ENCODE results near the gene FLT1.

Gene FLT1

DNA sequence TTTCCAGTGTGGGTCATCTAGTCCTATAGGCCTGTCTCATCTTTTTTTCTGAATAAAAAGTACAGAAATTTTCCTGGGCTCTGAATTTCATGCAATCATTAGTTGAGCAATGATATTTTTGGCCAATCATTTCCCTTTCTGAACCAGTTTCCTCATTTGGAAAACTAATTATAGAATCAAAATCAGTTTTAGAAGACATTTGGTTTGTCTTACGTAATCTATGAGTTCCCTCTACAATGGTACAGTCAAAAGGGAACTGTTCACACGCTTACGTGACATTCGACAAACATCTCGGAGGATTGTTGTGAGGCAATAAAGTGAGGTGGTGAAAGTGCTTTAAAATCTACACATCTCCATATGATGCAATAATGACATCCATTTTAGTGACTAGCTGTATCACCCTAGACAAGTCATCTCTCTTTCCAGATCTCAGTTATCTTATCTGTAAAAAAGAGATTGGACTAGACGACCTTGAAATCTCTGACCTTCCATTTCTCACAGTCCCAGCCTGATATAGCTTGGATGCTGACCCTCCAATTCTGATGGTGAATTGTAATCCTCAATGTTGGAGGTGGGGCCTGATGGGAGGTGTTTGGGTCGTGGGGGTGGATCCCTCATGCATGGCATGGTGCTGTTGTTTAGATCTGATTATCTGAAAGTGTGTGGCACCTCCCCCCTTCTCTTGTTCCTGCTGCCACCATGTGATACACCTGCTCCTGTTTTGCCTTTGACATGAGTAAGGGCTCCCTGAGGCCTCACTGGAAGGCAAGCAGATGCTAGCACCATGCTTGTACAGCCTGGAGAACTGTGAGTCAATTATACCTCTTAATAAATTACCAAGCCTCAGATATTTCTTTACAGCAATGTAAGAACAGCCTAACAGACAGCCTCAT lies 26.7 kb downstream of the FLT1 start:
- Histone ChIP-seq H3K4me1 (ENCODE audit: insufficient read depth, low read length) (0 out of 2 replicates have a peak, but pooled peaks cover 2% of the 10 kb centered on the region), H3K36me3 (ENCODE audit: insufficient read depth, low read length) (no peaks in the 10 kb centered on the region), H3K27me3 (ENCODE audit: insufficient read depth, low read length, poor library complexity) (no peaks in the 10 kb centered on the region), H2AFZ (ENCODE audit: low read depth, low read length) (no peak overlapping the region), H3K4me3 (ENCODE audit: low read depth in 1 of 2, low read length in 2 of 2) (no peak overlapping the region), H3K9ac (ENCODE audit: low read depth, low read length) (no peak overlapping the region), H3K9me3 (ENCODE audit: insufficient read depth, low read length, severe bottlenecking) (no peaks in the 10 kb centered on the region), H3K79me2 (ENCODE audit: insufficient read depth, low read length) (no peaks in the 10 kb centered on the region), H3K27ac (ENCODE audit: low read length) (no peak overlapping the region), H3K4me2 (ENCODE audit: insufficient read depth, low read length) (no peak overlapping the region), H4K20me1 (ENCODE audit: insufficient read depth, low read length) (no peaks in the 10 kb centered on the region)
- TF ChIP-seq EZH2 (IDR thresholded peaks at IDR 0.05; ENCODE audit: borderline replicate concordance, low read depth, low read length, severe bottlenecking) (no peak), CTCF (IDR thresholded peaks at IDR 0.05; ENCODE audit: borderline replicate concordance, extremely low read depth, low read length, poor library complexity, severe bottlenecking) (no peak)
- DNase-seq (no peak), ATAC-seq (ENCODE audit: insufficient read depth, low read depth) (no peak)

DNA sequence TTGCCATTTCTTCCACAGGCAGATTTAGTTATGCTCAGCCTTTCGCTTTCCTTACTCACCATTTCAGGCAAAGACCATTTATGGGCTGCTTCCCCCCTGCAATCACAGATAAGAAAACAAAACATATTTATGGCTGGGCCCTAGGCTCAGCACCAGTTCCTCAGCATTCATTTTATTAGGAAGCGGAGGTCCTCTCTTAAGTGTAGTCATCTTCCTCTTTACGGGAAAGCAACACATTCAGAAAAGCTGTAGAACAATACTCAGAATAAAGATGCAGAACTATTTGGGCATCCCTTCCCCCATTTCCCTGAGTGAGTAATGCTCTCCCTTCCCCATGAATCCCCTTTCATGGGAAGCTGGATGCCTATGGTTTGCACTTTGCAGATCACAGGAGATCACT lies 27.9 kb downstream of the FLT1 start:
- no peak for DNase-seq
- H3K27ac ChIP-seq (ENCODE audit: low read length), result no peak overlapping the region

DNA sequence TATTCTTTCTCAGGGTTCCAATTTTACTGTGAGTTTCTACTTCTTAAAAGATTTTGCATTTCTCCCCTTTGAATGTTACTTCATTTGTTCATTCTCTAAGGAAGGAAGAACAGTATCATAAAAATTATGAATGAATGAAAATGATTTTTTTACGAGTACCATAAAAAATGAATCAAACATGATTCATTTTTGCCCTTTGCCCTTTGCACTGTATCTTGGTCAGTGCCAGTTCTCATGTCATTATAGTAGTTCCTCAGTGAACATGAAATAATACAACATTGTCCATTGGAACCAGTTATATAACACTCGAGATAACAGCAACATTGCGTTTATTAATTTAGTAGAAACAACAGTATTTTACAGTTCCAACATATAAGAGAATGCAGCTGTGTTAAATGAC lies 28.8 kb downstream of the FLT1 start:
- H3K9me3 ChIP-seq (ENCODE audit: insufficient read depth, low read length, severe bottlenecking), result no peaks in the 10 kb centered on the region
- H3K4me2 ChIP-seq (ENCODE audit: insufficient read depth, low read length), result no peak overlapping the region
- H3K27me3 ChIP-seq (ENCODE audit: insufficient read depth, low read length, poor library complexity), result no peaks in the 10 kb centered on the region
- no peaks in the 10 kb centered on the region for H3K36me3 ChIP-seq (ENCODE audit: insufficient read depth, low read length)
- ATAC-seq (ENCODE audit: insufficient read depth, low read depth), result no peak
- 0 out of 2 replicates have a peak, but pooled peaks cover 2% of the 10 kb centered on the region for H3K4me1 ChIP-seq (ENCODE audit: insufficient read depth, low read length)
- no peaks in the 10 kb centered on the region for H4K20me1 ChIP-seq (ENCODE audit: insufficient read depth, low read length)
- H3K27ac ChIP-seq (ENCODE audit: low read length), result no peak overlapping the region
- no peak for DNase-seq
- no peak for TF ChIP-seq EZH2 (IDR thresholded peaks at IDR 0.05; ENCODE audit: borderline replicate concordance, low read depth, low read length, severe bottlenecking)
- TF ChIP-seq CTCF (IDR thresholded peaks at IDR 0.05; ENCODE audit: borderline replicate concordance, extremely low read depth, low read length, poor library complexity, severe bottlenecking), result no peak
- no peak overlapping the region for H2AFZ ChIP-seq (ENCODE audit: low read depth, low read length)
- no peak overlapping the region for H3K9ac ChIP-seq (ENCODE audit: low read depth, low read length)
- H3K4me3 ChIP-seq (ENCODE audit: low read depth in 1 of 2, low read length in 2 of 2), result no peak overlapping the region
- no peaks in the 10 kb centered on the region for H3K79me2 ChIP-seq (ENCODE audit: insufficient read depth, low read length)

More for the DNA sequence above, 27.9 kb downstream of the FLT1 start:
- H4K20me1 ChIP-seq (ENCODE audit: insufficient read depth, low read length), result no peaks in the 10 kb centered on the region
- ATAC-seq (ENCODE audit: insufficient read depth, low read depth), result no peak
- H3K4me1 ChIP-seq (ENCODE audit: insufficient read depth, low read length), result 0 out of 2 replicates have a peak, but pooled peaks cover 2% of the 10 kb centered on the region
- H3K79me2 ChIP-seq (ENCODE audit: insufficient read depth, low read length), result no peaks in the 10 kb centered on the region
- no peak overlapping the region for H3K4me3 ChIP-seq (ENCODE audit: low read depth in 1 of 2, low read length in 2 of 2)
- TF ChIP-seq CTCF (IDR thresholded peaks at IDR 0.05; ENCODE audit: borderline replicate concordance, extremely low read depth, low read length, poor library complexity, severe bottlenecking), result no peak
- TF ChIP-seq EZH2 (IDR thresholded peaks at IDR 0.05; ENCODE audit: borderline replicate concordance, low read depth, low read length, severe bottlenecking), result no peak
- H3K9me3 ChIP-seq (ENCODE audit: insufficient read depth, low read length, severe bottlenecking), result no peaks in the 10 kb centered on the region
- H2AFZ ChIP-seq (ENCODE audit: low read depth, low read length), result no peak overlapping the region
- no peaks in the 10 kb centered on the region for H3K27me3 ChIP-seq (ENCODE audit: insufficient read depth, low read length, poor library complexity)
- H3K4me2 ChIP-seq (ENCODE audit: insufficient read depth, low read length), result no peak overlapping the region
- H3K36me3 ChIP-seq (ENCODE audit: insufficient read depth, low read length), result no peaks in the 10 kb centered on the region
- H3K9ac ChIP-seq (ENCODE audit: low read depth, low read length), result no peak overlapping the region

Measured in DND-41 (cell line).